ENCODE measurements around the gene NSUN3. TPM values are rescaled to one million over a fixed set of nuclear protein-coding genes. Genes with fewer than 3 reads are reported as not detected.
"Not testable (repeated sequence)": the region's sequence is repeated elsewhere in the genome, so short reads cannot be mapped to it uniquely, and the experiment has no call there.

Gene NSUN3
- total RNA-seq, 1 donor from 2014 or later: 18.0 TPM

- no peak for ATAC-seq
- no peaks in the 10 kb centered on the region for H3K27me3 ChIP-seq
These were observed 8.9 kb downstream of the NSUN3 start for GRCh38 chr3:94071713-94072284.

GRCh38 chr3:94076055-94076454 is 13.2 kb downstream of the NSUN3 start:
- H3K4me3 ChIP-seq: no peak overlapping the region
- no peak overlapping the region for H3K27ac ChIP-seq
- no peak for TF ChIP-seq CTCF (IDR thresholded peaks at IDR 0.05)
- H3K27me3 ChIP-seq: no peaks in the 10 kb centered on the region
- intact Hi-C loops (cut with DNase I): no loop called here
- H3K4me1 ChIP-seq: no peaks in the 10 kb centered on the region
- DNase-seq: no peak
- peaks cover 8% of the 10 kb centered on the region for H3K36me3 ChIP-seq
- ATAC-seq: no peak
- H3K9me3 ChIP-seq: no peaks in the 10 kb centered on the region

More at GRCh38 chr3:94071713-94072284, 8.9 kb downstream of the NSUN3 start:
- no peak overlapping the region for H3K4me3 ChIP-seq
- intact Hi-C loops (cut with DNase I): no loop called here
- no peak for DNase-seq
- no peak overlapping the region for H3K27ac ChIP-seq
- no peaks in the 10 kb centered on the region for H3K9me3 ChIP-seq
- H3K4me1 ChIP-seq: no peaks in the 10 kb centered on the region
- peaks cover 18% of the 10 kb centered on the region for H3K36me3 ChIP-seq
- no peak for TF ChIP-seq CTCF (IDR thresholded peaks at IDR 0.05)

DNA sequence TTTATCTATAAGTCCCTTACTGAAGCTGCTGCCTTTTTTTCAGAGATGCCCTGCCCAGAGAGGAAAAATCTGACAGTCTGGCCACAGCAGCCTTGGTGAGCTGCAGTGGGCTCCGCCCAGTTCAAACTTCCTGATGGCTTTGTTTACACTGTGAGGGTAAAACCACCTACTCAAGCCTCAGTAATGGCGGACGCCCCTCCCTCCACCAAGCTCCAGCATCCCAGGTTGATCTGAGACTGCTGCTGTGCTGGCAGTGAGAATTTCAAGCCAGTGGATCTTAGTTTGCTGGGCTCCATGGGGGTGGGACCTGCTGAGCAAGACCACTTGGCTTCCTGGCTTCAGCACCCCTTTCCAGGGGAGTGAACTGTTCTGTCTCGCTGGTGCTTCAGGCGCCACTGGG is 17.7 kb downstream of the NSUN3 start:
- H3K27me3 ChIP-seq; intact Hi-C loops (cut with DNase I); H3K4me3 ChIP-seq; ATAC-seq; H3K9me3 ChIP-seq; H3K4me1 ChIP-seq; DNase-seq; H3K27ac ChIP-seq: not testable (repeated sequence)
- peaks cover 18% of the 10 kb centered on the region for H3K36me3 ChIP-seq

GRCh38 chr3:94081884-94082283 is 19.0 kb downstream of the NSUN3 start:
- Histone ChIP-seq H3K27ac (no peak overlapping the region), H3K36me3 (peaks cover 23% of the 10 kb centered on the region), H3K27me3 (no peaks in the 10 kb centered on the region), H3K4me3 (no peak overlapping the region), H3K4me1 (no peaks in the 10 kb centered on the region), H3K9me3 (no peaks in the 10 kb centered on the region)
- TF ChIP-seq CTCF (IDR thresholded peaks at IDR 0.05): no peak
- ATAC-seq (no peak), DNase-seq (no peak)
- intact Hi-C loops (cut with DNase I): no loop called here

DNA sequence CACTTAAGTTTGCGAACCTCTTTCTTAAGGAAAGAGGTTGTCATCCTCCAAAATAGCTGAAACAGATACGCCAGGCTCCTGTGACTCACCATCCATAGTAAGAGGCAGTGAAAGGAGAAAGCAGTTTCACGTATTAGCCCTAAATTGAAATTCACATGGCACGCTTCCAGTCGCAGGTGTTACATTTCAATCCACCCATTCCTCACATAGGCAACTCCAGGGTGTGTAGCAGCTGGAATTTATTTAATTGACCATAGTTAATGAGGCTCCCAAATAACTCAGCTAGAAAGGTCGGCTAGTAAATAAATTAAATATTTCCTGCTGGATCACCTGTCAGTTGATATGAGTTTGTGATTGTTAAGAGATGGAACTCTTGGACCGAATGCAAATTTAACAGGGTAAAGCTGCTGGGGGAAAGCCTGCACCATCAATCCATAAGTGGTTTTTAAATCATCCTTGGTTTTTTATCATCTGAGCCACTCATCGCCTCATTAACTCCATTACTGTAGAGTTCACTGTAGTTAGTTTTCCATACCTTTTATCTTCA is 19.6 kb downstream of the NSUN3 start:
- intact Hi-C loops (cut with DNase I): no loop called here
- no peaks in the 10 kb centered on the region for H3K27me3 ChIP-seq
- DNase-seq (no peak), ATAC-seq (no peak)
- H3K27ac ChIP-seq: no peak overlapping the region
- H3K36me3 ChIP-seq: peaks cover 26% of the 10 kb centered on the region
- H3K4me3 ChIP-seq: no peak overlapping the region
- H3K9me3 ChIP-seq: no peaks in the 10 kb centered on the region
- no peaks in the 10 kb centered on the region for H3K4me1 ChIP-seq
- TF ChIP-seq CTCF (IDR thresholded peaks at IDR 0.05): no peak

GRCh38 chr3:94083261-94083660 is 20.4 kb downstream of the NSUN3 start:
- Histone ChIP-seq H3K27ac (no peak overlapping the region), H3K36me3 (peaks cover 28% of the 10 kb centered on the region), H3K4me3 (no peak overlapping the region), H3K27me3 (no peaks in the 10 kb centered on the region), H3K9me3 (no peaks in the 10 kb centered on the region), H3K4me1 (no peaks in the 10 kb centered on the region)
- ATAC-seq (no peak), DNase-seq (no peak)
- intact Hi-C loops (cut with DNase I): no loop called here
- no peak for TF ChIP-seq CTCF (IDR thresholded peaks at IDR 0.05)

All from upper lobe of right lung (tissue), 1 donor.